BE2C (cell line): ENCODE results near the gene RAB27B.
"Not testable (repeated sequence)": the region's sequence is repeated elsewhere in the genome, so short reads cannot be mapped to it uniquely, and the experiment has no call there.

Source experiments
- DNase-seq: peaks from one replicate; pipeline ENCODE4 v3.0.0-alpha.2; 2020
- H3K27me3 ChIP-seq: fragments of 250-450 bp; sonication (Bioruptor Pico); 2 replicates; pipeline ENCODE4 v1.5.1; 2020; ENCODE audit warnings: mild to moderate bottlenecking
- H3K36me3 ChIP-seq: fragments of 250-450 bp; sonication (Bioruptor Pico); 2 replicates; pipeline ENCODE4 v1.5.1; 2020; ENCODE audit warnings: mild to moderate bottlenecking
- H3K4me1 ChIP-seq: fragments of 250-450 bp; sonication (Bioruptor Pico); 2 replicates; pipeline ENCODE4 v1.5.1; 2020
- H3K4me3 ChIP-seq: 2 replicates; pipeline ENCODE4 v1.5.1; 2011; ENCODE audit warnings: low read depth, low read length
- H3K9me3 ChIP-seq: fragments of 250-450 bp; sonication (Bioruptor Pico); 2 replicates; pipeline ENCODE4 v1.5.1; 2020
- CTCF ChIP-seq: IDR thresholded peaks from 2 replicates; pipeline ENCODE4 v1.5.1; 2012; ENCODE audit warnings: mild to moderate bottlenecking, low read depth, low read length

The RAB27B gene

DNA sequence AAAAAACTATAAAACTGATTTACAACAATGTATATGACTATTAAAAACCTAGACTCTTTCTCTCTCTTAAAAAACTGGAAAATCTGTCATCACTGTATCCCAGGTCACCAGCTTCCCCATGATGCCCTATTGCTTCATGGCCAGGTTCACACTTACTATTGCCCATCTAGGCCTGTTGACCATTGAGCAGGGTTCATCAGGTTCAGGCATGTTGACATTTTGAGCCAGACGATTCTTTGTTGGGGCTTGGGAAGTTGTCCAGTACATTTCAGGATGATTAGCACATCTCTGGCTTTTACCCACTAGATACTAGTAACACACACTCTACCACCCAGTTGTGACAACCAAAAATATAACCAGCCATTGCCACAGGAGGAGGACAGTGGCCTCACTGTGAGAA lies 26.9 kb upstream of the RAB27B start:
- H3K36me3 ChIP-seq, result no peaks in the 10 kb centered on the region
- no peak for TF ChIP-seq CTCF
- no peaks in the 10 kb centered on the region for H3K27me3 ChIP-seq
- H3K4me3 ChIP-seq, result no peak overlapping the region
- DNase-seq, result no peak
- H3K9me3 ChIP-seq, result no peaks in the 10 kb centered on the region
- no peaks in the 10 kb centered on the region for H3K4me1 ChIP-seq

DNA sequence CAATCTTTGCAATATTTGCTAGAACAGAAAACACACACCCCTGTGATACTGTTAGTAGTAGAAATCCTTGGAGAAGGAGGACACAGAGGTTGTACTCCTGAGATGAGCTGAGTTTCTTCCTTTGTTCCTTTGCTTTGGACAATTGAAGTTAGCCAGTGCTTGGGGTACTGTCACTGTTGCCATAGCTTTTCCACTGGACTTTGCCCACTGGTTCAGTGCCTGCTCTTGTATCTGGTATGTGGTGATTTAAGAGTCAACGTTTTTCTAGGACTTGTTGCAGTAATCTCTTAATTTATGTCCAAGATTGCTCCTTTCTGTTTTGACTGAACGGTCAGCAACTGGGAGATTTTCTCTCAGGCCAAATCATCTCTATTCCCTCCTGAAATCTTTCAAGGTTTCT lies 26.1 kb upstream of the RAB27B start:
- no peak overlapping the region for H3K4me3 ChIP-seq
- no peaks in the 10 kb centered on the region for H3K4me1 ChIP-seq
- TF ChIP-seq CTCF, result no peak
- H3K36me3 ChIP-seq, result no peaks in the 10 kb centered on the region
- no peaks in the 10 kb centered on the region for H3K9me3 ChIP-seq
- no peaks in the 10 kb centered on the region for H3K27me3 ChIP-seq
- DNase-seq, result no peak

GRCh38 chr18:54802686-54803395 lies 25.4 kb upstream of the RAB27B start:
- no peak for DNase-seq
- TF ChIP-seq CTCF, result no peak
- Histone ChIP-seq H3K9me3 (no peaks in the 10 kb centered on the region), H3K36me3 (no peaks in the 10 kb centered on the region), H3K4me1 (no peaks in the 10 kb centered on the region), H3K27me3 (no peaks in the 10 kb centered on the region), H3K4me3 (no peak overlapping the region)

DNA sequence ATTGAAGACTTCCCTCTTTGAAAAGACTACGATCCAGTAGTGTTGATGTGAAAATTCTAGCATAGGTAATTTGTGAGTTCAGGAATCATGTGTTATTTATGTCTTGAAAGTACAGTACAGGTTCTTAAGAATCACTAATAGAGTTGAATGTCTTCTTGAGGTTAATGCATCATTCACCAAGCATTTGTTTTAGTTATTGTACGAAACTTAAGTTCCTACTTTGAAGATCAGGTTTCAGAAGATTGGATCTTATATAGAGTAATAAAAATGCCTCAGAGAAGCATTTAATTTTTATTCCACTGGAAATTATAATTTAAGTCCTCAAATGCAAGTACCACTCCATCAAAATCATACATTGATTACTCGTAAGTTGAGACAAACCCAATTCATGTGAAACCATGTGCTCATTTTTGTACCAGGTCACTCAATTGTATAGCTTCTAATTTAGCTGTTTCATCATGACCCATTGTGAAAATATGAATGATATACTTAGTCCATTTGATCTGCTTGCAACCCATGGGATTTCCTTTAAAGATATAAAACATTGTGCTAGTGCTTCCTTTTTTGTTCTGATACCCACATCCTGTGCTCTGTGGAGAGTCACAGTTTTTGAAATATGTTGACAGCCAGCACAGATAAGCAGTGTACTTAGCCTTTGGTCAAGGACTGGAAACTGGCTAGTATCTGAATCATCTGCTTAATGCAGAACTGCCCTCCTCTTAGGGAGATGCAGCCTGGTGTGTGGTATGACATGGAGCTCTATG lies 22.5 kb upstream of the RAB27B start:
- no peaks in the 10 kb centered on the region for H3K4me1 ChIP-seq
- H3K36me3 ChIP-seq, result no peaks in the 10 kb centered on the region
- no peaks in the 10 kb centered on the region for H3K9me3 ChIP-seq
- H3K4me3 ChIP-seq, result no peak overlapping the region
- DNase-seq, result peak; percentile 49
- H3K27me3 ChIP-seq, result no peaks in the 10 kb centered on the region
- TF ChIP-seq CTCF, result no peak

DNA sequence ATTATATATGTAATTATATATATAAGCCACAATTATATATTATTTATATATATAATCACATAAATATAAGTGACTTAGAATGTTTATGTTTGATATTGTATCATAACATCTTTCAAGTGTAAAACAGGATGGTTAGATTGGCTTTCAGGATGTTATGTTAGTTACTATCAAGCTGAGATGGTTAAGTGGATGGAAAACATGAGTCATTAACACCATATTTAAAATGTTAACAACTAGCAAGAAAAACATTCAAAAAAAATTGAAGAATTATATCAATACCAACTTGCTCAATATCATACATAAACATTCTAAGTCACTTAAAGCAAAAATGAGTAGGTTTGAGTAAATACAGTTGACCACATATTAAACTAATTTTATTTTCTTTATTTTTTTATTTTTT lies 21.8 kb upstream of the RAB27B start:
- DNase-seq, result no peak
- H3K36me3 ChIP-seq, result no peaks in the 10 kb centered on the region
- no peak for TF ChIP-seq CTCF
- no peaks in the 10 kb centered on the region for H3K9me3 ChIP-seq
- no peak overlapping the region for H3K4me3 ChIP-seq
- H3K4me1 ChIP-seq, result no peaks in the 10 kb centered on the region
- no peaks in the 10 kb centered on the region for H3K27me3 ChIP-seq

GRCh38 chr18:54807303-54807702 lies 21.0 kb upstream of the RAB27B start:
- Histone ChIP-seq H3K27me3 (no peaks in the 10 kb centered on the region), H3K4me1 (no peaks in the 10 kb centered on the region)

GRCh38 chr18:54810662-54811061 lies 17.6 kb upstream of the RAB27B start:
- H3K36me3 ChIP-seq, H3K27me3 ChIP-seq: not testable (repeated sequence)

More at GRCh38 chr18:54807303-54807702, 21.0 kb upstream of the RAB27B start:
- Histone ChIP-seq H3K36me3 (no peaks in the 10 kb centered on the region), H3K9me3 (no peaks in the 10 kb centered on the region), H3K4me3 (no peak overlapping the region)
- TF ChIP-seq CTCF, result no peak
- DNase-seq, result no peak

More at GRCh38 chr18:54810662-54811061, 17.6 kb upstream of the RAB27B start:
- not testable (repeated sequence) for H3K4me3 ChIP-seq, H3K4me1 ChIP-seq, H3K9me3 ChIP-seq, DNase-seq
